Measurements from ENCODE around the gene THEMIS2. TPM values are rescaled to one million over a fixed set of nuclear protein-coding genes. Genes with fewer than 3 reads are reported as not detected.

The THEMIS2 gene
- total and polyA plus RNA-seq, 10 of the 15 experiments (the other 5 are each of a cell fraction or from before 2014, with no cell fraction given): 9.1 to 114 (median 38.3) TPM

- Histone ChIP-seq H3K9ac (ENCODE audit: control insufficient read depth, insufficient read depth, low read length) (no peak overlapping the region), H3K4me2 (ENCODE audit: control insufficient read depth, insufficient read depth) (no peak overlapping the region), H3K36me3 (ENCODE audit: control insufficient read depth in 2 of 2, insufficient read depth in 2 of 2, low read length in 1 of 2) (peaks cover 0 to 4% of the 10 kb centered on the region in 2 experiments; a peak in 2 of 4 replicates), H3K9me3 (replicated peaks; ENCODE audit: control insufficient read depth, insufficient read depth, low read length) (no peaks in the 10 kb centered on the region), H3K4me1 (ENCODE audit: control insufficient read depth, insufficient read depth, low read length) (no peaks in the 10 kb centered on the region), H3K27ac (ENCODE audit: control insufficient read depth, insufficient read depth) (no peak overlapping the region), H2AFZ (ENCODE audit: control insufficient read depth, low read depth, low read length) (no peak overlapping the region), H4K20me1 (ENCODE audit: control insufficient read depth, insufficient read depth) (no peaks in the 10 kb centered on the region), H3K27me3 (replicated peaks in 1 of 2; ENCODE audit: control insufficient read depth in 2 of 2, insufficient read depth in 2 of 2, low read length in 1 of 2) (no peaks in the 10 kb centered on the region), H3K4me3 (peak overlapping the region; percentile 90), H3K79me2 (ENCODE audit: control insufficient read depth, insufficient read depth, low read length) (peaks cover 49% of the 10 kb centered on the region)
- ChIA-PET RAD21 (ENCODE audit: unreplicated experiment) (interaction anchor here (0.7 kb wide), 1 partner anchor 161 kb away, joined by 3 read pairs; the partner anchor contains the start of gene IFI6), POLR2A (interaction anchor here (0.6 to 1.4 kb wide), 2 partner anchors 10 to 892 kb away, joined by 3 read pairs; no protein-coding TSS in a partner anchor), CTCF (interaction anchor here (0.6 to 4.8 kb wide), 8 partner anchors 8 to 226 kb away, joined by 3 to 32 read pairs (median 4); partner anchors contain the start of gene IFI6), SMC1A (ENCODE audit: uncharacterized antibody, unreplicated experiment) (interaction anchor here (0.9 to 4.7 kb wide), 10 partner anchors 9 to 231 kb away, joined by 3 to 35 read pairs (median 4); partner anchors contain the start of genes IFI6 and STX12)
- no TSS peak for BruUV-seq (replicated peaks)
- ATAC-seq (no peak), FAIRE-seq (no peak), DNase-seq (ENCODE audit: low read depth, low spot score) (no peak)
- TF ChIP-seq ATF7 (IDR thresholded peaks at IDR 0.05; ENCODE audit: low read depth) (no peak), ASH2L (IDR thresholded peaks at IDR 0.05; ENCODE audit: borderline replicate concordance, low read depth) (no peak), ZNF384 (IDR thresholded peaks at IDR 0.05; ENCODE audit: borderline replicate concordance, low read depth, low read length) (no peak), STAT1 (conservative IDR thresholded peaks at IDR 0.05) (no peak), SREBF1 (IDR thresholded peaks at IDR 0.05; ENCODE audit: low read length) (no peak), YY1 (IDR thresholded peaks at IDR 0.05; ENCODE audit: low read depth, low read length) (no peak), RELA (IDR thresholded peaks at IDR 0.05; ENCODE audit: borderline replicate concordance, partially characterized antibody) (no peak), ZBTB33 (IDR thresholded peaks at IDR 0.05) (no peak), JUND (IDR thresholded peaks at IDR 0.05; ENCODE audit: low read depth, low read length) (no peak)
- TF ChIP-seq, protein P1, sequence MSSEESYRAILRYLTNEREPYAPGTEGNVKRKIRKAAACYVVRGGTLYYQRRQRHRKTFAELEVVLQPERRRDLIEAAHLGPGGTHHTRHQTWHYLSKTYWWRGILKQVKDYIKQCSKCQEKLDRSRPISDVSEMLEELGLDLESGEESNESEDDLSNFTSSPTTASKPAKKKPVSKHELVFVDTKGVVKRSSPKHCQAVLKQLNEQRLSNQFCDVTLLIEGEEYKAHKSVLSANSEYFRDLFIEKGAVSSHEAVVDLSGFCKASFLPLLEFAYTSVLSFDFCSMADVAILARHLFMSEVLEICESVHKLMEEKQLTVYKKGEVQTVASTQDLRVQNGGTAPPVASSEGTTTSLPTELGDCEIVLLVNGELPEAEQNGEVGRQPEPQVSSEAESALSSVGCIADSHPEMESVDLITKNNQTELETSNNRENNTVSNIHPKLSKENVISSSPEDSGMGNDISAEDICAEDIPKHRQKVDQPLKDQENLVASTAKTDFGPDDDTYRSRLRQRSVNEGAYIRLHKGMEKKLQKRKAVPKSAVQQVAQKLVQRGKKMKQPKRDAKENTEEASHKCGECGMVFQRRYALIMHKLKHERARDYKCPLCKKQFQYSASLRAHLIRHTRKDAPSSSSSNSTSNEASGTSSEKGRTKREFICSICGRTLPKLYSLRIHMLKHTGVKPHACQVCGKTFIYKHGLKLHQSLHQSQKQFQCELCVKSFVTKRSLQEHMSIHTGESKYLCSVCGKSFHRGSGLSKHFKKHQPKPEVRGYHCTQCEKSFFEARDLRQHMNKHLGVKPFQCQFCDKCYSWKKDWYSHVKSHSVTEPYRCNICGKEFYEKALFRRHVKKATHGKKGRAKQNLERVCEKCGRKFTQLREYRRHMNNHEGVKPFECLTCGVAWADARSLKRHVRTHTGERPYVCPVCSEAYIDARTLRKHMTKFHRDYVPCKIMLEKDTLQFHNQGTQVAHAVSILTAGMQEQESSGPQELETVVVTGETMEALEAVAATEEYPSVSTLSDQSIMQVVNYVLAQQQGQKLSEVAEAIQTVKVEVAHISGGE (CRISPR knock-in tag; IDR thresholded peaks at IDR 0.05): no peak
- intact Hi-C loops (cut with micrococcal nuclease; ENCODE audit: unreplicated experiment): loop anchor here (5.0 to 10.0 kb wide), 2 partner anchors 108 to 160 kb away; partner anchors contain the start of genes FAM76A and IFI6
- WGBS (ENCODE audit: insufficient coverage, insufficient replicate concordance, low lambda C conversion rate, missing lambda C conversion rate): 96% methylated on average over 2 of the region's 2 CpGs
- in situ Hi-C loops (cut with MboI): no loop called here
Observed at GRCh38 chr1:27832762-27833161, 39.6 kb upstream of the THEMIS2 start.

Data from GM12878 (cell line).